SK-N-SH treated with all-trans-retinoic acid at 6 μM for 48 hours (cell line): ENCODE measurements around the gene CXXC5.

ENCODE experiments used
- ATAC-seq: fragments of 200-7000 bp; cut with Tn5 transposase; 3 replicates; pipeline ENCODE4 v1.9.1; 2020; ENCODE audit warnings: mild to moderate bottlenecking, moderate library complexity
- ARNTL ChIP-seq: fragments of 450-650 bp; formaldehyde crosslinking; IDR thresholded peaks from 2 replicates; pipeline ENCODE4 v1.5.0; 2020; ENCODE audit warnings: low read depth, mild to moderate bottlenecking, moderate library complexity, borderline replicate concordance
- BACH2 ChIP-seq: fragments of 250-450 bp; sonication (Bioruptor Pico); IDR thresholded peaks from 2 replicates; pipeline ENCODE4 v1.9.0; 2021; ENCODE audit warnings: mild to moderate bottlenecking, borderline replicate concordance
- CSDC2 ChIP-seq: fragments of 250-450 bp; sonication (Bioruptor Pico); IDR thresholded peaks from 2 replicates; pipeline ENCODE4 v1.5.0; 2020; ENCODE audit warnings: mild to moderate bottlenecking, moderate library complexity
- ESRRG ChIP-seq: fragments of 250-450 bp; sonication (Bioruptor Pico); IDR thresholded peaks from 2 replicates; pipeline ENCODE4 v1.6.1; 2021; ENCODE audit warnings: mild to moderate bottlenecking
- GLIS3 ChIP-seq: fragments of 250-450 bp; sonication (Bioruptor Pico); IDR thresholded peaks from 2 replicates; pipeline ENCODE4 v1.5.0; 2020; ENCODE audit warnings: mild to moderate bottlenecking, moderate library complexity
- ISL1 ChIP-seq: fragments of 250-450 bp; sonication (Bioruptor Pico); IDR thresholded peaks from 2 replicates; pipeline ENCODE4 v2.1.2; 2022; ENCODE audit warnings: mild to moderate bottlenecking, moderate library complexity
- PPARA ChIP-seq: fragments of 250-450 bp; sonication (Bioruptor Pico); IDR thresholded peaks from 2 replicates; pipeline ENCODE4 v1.5.0; 2020; ENCODE audit warnings: mild to moderate bottlenecking, borderline replicate concordance
- SNAI2 ChIP-seq: fragments of 250-450 bp; sonication (Bioruptor Pico); IDR thresholded peaks from 2 replicates; pipeline ENCODE4 v1.5.0; 2020; ENCODE audit warnings: mild to moderate bottlenecking, moderate library complexity
- TCF4 ChIP-seq: fragments of 250-450 bp; sonication (Bioruptor Pico); IDR thresholded peaks from 2 replicates; pipeline ENCODE4 v1.8.0; 2021; ENCODE audit warnings: mild to moderate bottlenecking, moderate library complexity, borderline replicate concordance
- TOX ChIP-seq: fragments of 250-450 bp; sonication (Bioruptor Pico); IDR thresholded peaks from 2 replicates; pipeline ENCODE4 v1.8.0; 2021; ENCODE audit warnings: mild to moderate bottlenecking, moderate library complexity, borderline replicate concordance
- ZFP3 ChIP-seq: fragments of 250-450 bp; sonication (Bioruptor Pico); IDR thresholded peaks from 2 replicates; pipeline ENCODE4 v1.5.0; 2020; ENCODE audit warnings: mild to moderate bottlenecking, moderate library complexity
- ZNF70 ChIP-seq: fragments of 450-650 bp; formaldehyde crosslinking; IDR thresholded peaks from 2 replicates; pipeline ENCODE4 v1.5.0; 2020; ENCODE audit warnings: mild to moderate bottlenecking, moderate library complexity
- ZNF8 ChIP-seq: fragments of 450-650 bp; formaldehyde crosslinking; IDR thresholded peaks from 2 replicates; pipeline ENCODE4 v1.5.0; 2020; ENCODE audit warnings: mild to moderate bottlenecking, moderate library complexity
- TF ChIP-seq, protein P1 (sequence below): fragments of 250-450 bp; sonication (Bioruptor Pico); IDR thresholded peaks from 2 replicates; pipeline ENCODE4 v1.5.0; 2020; ENCODE audit warnings: mild to moderate bottlenecking, moderate library complexity
- TF ChIP-seq, protein P2 (sequence below): fragments of 250-450 bp; sonication (Bioruptor Pico); IDR thresholded peaks from 2 replicates; pipeline ENCODE4 v1.5.1; 2020; ENCODE audit warnings: low read depth, mild to moderate bottlenecking, moderate library complexity
- TF ChIP-seq, protein P3 (sequence below): fragments of 250-450 bp; sonication (Bioruptor Pico); IDR thresholded peaks from 2 replicates; pipeline ENCODE4 v1.8.0; 2021; ENCODE audit warnings: low read depth, mild to moderate bottlenecking, moderate library complexity, borderline replicate concordance
- TF ChIP-seq, protein P4 (sequence below): fragments of 250-450 bp; sonication (Bioruptor Pico); IDR thresholded peaks from 2 replicates; pipeline ENCODE4 v1.8.0; 2020; ENCODE audit warnings: mild to moderate bottlenecking, moderate library complexity, borderline replicate concordance
- TF ChIP-seq, protein P5 (sequence below): fragments of 250-450 bp; sonication (Bioruptor Pico); IDR thresholded peaks from 2 replicates; pipeline ENCODE4 v1.5.1; 2021; ENCODE audit warnings: mild to moderate bottlenecking, moderate library complexity

The CXXC5 gene

DNA sequence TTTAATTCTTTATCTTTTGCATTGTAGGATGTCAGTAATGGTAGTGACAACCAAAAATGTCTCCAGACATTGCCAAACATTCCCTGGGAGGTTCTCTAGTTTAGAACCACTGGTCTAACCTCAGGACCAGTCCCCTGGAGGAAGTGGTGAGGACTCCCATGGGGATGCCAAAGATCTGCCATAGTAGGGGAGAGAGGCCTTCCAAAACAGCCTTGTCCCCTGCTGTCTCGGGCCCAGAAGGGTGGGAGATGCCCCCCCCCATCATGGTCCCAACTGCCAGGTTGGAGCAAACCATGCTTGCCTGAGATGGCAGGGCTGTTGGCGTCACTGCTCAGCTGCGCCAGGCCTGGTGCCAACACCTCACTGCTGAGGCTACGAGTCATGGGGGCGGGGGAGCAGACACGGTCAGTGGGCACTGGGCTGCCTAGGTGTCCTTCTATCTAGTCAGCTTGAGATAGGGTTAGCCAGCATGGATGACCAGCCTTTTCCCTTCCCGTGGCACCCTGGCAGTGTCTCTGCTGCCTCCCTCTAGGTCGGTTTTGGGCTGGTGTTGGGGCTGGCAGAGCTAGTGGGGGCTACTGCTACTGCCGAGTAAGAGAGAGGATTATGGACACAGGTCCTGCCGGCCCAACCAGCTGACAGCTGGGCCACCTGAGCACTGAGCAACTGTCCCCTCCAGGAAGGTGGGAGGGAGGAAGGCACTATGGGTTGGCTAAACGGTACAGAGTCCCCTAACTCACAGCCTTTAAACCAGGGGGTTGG lies 8.3 kb upstream of the CXXC5 start:
- TF ChIP-seq PPARA (CRISPR knock-in tag) (no peak), BACH2 (CRISPR knock-in tag) (no peak), TCF4 (CRISPR knock-in tag) (no peak), TOX (CRISPR knock-in tag) (no peak), ZNF70 (no peak), ARNTL (CRISPR knock-in tag) (no peak), ISL1 (CRISPR knock-in tag) (no peak), ZNF8 (CRISPR knock-in tag) (no peak), CSDC2 (CRISPR knock-in tag) (no peak), SNAI2 (CRISPR knock-in tag) (no peak)
- TF ChIP-seq, protein P1, sequence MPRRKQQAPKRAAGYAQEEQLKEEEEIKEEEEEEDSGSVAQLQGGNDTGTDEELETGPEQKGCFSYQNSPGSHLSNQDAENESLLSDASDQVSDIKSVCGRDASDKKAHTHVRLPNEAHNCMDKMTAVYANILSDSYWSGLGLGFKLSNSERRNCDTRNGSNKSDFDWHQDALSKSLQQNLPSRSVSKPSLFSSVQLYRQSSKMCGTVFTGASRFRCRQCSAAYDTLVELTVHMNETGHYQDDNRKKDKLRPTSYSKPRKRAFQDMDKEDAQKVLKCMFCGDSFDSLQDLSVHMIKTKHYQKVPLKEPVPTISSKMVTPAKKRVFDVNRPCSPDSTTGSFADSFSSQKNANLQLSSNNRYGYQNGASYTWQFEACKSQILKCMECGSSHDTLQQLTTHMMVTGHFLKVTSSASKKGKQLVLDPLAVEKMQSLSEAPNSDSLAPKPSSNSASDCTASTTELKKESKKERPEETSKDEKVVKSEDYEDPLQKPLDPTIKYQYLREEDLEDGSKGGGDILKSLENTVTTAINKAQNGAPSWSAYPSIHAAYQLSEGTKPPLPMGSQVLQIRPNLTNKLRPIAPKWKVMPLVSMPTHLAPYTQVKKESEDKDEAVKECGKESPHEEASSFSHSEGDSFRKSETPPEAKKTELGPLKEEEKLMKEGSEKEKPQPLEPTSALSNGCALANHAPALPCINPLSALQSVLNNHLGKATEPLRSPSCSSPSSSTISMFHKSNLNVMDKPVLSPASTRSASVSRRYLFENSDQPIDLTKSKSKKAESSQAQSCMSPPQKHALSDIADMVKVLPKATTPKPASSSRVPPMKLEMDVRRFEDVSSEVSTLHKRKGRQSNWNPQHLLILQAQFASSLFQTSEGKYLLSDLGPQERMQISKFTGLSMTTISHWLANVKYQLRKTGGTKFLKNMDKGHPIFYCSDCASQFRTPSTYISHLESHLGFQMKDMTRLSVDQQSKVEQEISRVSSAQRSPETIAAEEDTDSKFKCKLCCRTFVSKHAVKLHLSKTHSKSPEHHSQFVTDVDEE (CRISPR knock-in tag) = no peak
- TF ChIP-seq, protein P2, sequence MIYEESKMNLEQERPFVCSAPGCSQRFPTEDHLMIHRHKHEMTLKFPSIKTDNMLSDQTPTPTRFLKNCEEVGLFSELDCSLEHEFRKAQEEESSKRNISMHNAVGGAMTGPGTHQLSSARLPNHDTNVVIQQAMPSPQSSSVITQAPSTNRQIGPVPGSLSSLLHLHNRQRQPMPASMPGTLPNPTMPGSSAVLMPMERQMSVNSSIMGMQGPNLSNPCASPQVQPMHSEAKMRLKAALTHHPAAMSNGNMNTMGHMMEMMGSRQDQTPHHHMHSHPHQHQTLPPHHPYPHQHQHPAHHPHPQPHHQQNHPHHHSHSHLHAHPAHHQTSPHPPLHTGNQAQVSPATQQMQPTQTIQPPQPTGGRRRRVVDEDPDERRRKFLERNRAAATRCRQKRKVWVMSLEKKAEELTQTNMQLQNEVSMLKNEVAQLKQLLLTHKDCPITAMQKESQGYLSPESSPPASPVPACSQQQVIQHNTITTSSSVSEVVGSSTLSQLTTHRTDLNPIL (CRISPR knock-in tag) = no peak
- TF ChIP-seq, protein P3, sequence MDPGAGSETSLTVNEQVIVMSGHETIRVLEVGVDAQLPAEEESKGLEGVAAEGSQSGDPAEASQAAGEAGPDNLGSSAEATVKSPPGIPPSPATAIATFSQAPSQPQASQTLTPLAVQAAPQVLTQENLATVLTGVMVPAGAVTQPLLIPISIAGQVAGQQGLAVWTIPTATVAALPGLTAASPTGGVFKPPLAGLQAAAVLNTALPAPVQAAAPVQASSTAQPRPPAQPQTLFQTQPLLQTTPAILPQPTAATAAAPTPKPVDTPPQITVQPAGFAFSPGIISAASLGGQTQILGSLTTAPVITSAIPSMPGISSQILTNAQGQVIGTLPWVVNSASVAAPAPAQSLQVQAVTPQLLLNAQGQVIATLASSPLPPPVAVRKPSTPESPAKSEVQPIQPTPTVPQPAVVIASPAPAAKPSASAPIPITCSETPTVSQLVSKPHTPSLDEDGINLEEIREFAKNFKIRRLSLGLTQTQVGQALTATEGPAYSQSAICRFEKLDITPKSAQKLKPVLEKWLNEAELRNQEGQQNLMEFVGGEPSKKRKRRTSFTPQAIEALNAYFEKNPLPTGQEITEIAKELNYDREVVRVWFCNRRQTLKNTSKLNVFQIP (CRISPR knock-in tag) = no peak
- TF ChIP-seq, protein P4, sequence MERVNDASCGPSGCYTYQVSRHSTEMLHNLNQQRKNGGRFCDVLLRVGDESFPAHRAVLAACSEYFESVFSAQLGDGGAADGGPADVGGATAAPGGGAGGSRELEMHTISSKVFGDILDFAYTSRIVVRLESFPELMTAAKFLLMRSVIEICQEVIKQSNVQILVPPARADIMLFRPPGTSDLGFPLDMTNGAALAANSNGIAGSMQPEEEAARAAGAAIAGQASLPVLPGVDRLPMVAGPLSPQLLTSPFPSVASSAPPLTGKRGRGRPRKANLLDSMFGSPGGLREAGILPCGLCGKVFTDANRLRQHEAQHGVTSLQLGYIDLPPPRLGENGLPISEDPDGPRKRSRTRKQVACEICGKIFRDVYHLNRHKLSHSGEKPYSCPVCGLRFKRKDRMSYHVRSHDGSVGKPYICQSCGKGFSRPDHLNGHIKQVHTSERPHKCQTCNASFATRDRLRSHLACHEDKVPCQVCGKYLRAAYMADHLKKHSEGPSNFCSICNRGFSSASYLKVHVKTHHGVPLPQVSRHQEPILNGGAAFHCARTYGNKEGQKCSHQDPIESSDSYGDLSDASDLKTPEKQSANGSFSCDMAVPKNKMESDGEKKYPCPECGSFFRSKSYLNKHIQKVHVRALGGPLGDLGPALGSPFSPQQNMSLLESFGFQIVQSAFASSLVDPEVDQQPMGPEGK = no peak
- ATAC-seq = no peak

DNA sequence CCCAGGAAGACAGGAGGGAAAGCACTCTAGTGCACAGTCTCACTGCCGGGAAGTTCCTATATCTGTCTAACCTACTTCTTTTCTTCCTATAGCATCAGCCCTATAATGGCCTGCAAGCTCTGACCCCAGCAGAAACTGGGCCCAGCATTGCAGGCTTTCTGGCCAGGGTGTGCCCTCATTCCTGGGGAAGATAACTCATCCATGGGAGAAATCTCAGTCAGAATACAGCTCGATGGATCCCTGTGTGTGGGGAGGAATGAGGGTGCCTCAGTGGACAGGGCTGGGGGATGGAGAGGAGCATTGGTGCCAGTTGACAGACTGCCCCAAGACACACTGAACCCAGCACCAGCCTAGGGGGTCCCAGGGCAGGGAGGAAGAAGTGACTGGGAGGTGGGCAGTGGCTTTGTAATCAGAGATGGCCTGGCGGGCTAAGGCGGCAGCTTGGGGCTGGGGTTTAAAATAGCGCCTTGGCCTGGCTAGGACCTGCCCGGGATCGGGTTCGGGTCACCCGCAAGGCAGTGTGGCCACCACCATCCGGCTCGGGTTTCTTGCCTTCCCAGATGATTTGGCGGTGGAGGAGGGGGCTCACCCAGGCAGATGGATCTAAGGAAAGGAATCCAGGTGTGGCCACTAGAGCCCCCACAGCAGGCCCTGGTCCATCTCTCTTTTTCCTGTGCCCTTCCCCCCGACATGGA lies 7.6 kb upstream of the CXXC5 start:
- TF ChIP-seq, protein P2 (CRISPR knock-in tag) = no peak
- TF ChIP-seq TOX (CRISPR knock-in tag) = no peak
- TF ChIP-seq BACH2 (CRISPR knock-in tag) = no peak
- TF ChIP-seq ESRRG = no peak
- TF ChIP-seq ZFP3 (CRISPR knock-in tag) = no peak
- TF ChIP-seq, protein P5, sequence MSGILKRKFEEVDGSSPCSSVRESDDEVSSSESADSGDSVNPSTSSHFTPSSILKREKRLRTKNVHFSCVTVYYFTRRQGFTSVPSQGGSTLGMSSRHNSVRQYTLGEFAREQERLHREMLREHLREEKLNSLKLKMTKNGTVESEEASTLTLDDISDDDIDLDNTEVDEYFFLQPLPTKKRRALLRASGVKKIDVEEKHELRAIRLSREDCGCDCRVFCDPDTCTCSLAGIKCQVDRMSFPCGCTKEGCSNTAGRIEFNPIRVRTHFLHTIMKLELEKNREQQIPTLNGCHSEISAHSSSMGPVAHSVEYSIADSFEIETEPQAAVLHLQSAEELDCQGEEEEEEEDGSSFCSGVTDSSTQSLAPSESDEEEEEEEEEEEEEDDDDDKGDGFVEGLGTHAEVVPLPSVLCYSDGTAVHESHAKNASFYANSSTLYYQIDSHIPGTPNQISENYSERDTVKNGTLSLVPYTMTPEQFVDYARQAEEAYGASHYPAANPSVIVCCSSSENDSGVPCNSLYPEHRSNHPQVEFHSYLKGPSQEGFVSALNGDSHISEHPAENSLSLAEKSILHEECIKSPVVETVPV (CRISPR knock-in tag) = no peak
- TF ChIP-seq, protein P1 (CRISPR knock-in tag) = no peak
- no peak for TF ChIP-seq ARNTL (CRISPR knock-in tag)
- TF ChIP-seq GLIS3 (CRISPR knock-in tag) = no peak
- no peak for TF ChIP-seq CSDC2 (CRISPR knock-in tag)
- ATAC-seq = no peak
